GM12878 (cell line): ENCODE data around the gene CAMK2G. TPM values are rescaled to one million over a fixed set of nuclear protein-coding genes. Genes with fewer than 3 reads are reported as not detected.

Experiments
- ATAC-seq: fragments of 200-7000 bp; cut with Tn5 transposase; 3 replicates; pipeline ENCODE4 v1.9.1; 2020; ENCODE audit warnings: mild to moderate bottlenecking, moderate library complexity
- BruUV-seq: library from RNA; stranded (reverse); fragments of 400-500 nt; replicated peaks from 2 replicates; lab custom pipeline; 2021; lab: Mats Ljungman, UMichigan
- CTCF ChIA-PET: fragments of 300-600 bp; sonication (Branson Sonifier 250); formaldehyde crosslinking; extraction: SDS; loops from one replicate; lab custom pipeline; 2021; ENCODE audit warnings: inconsistent platforms; lab: Yijun Ruan, JAX
- POLR2A ChIA-PET: fragments of 350-600 bp; formaldehyde crosslinking; extraction: SDS; loops from one replicate; lab custom pipeline; 2021; ENCODE audit warnings: inconsistent platforms; lab: Charles Lee
- RAD21 ChIA-PET: fragments of 300-600 bp; sonication (Branson Sonifier 250); formaldehyde crosslinking; loops from one replicate; lab custom pipeline; 2023; ENCODE audit warnings: antibody characterized with exemption; ENCODE audit not compliant: unreplicated experiment; lab: Charles Lee
- SMC1A ChIA-PET: fragments of 300-600 bp; sonication (Branson Sonifier 250); formaldehyde crosslinking; loops from one replicate; lab custom pipeline; 2023; ENCODE audit not compliant: unreplicated experiment, uncharacterized antibody; lab: Charles Lee
- DNase-seq: peaks from one replicate; pipeline ENCODE4 v3.0.0-alpha.2; 2011; ENCODE audit warnings: low read depth, low spot score
- FAIRE-seq: peaks from 3 replicates; lab custom pipeline; 2011; peaks lifted over from hg19 to GRCh38; lab: Jason Lieb, UNC
- H2AFZ ChIP-seq: 2 replicates; pipeline ENCODE4 v1.6.0; 2011; ENCODE audit warnings: low read depth, low read length, control low read depth; ENCODE audit not compliant: control insufficient read depth
- H3K27ac ChIP-seq: 2 replicates; pipeline ENCODE4 v1.5.1; 2011; ENCODE audit warnings: control low read depth; ENCODE audit not compliant: control insufficient read depth, insufficient read depth
- H3K27me3 ChIP-seq, 2 experiments: replicated peaks in 1 of 2; 2 replicates each; pipeline versions ENCODE4 v1.6.0 to v1.6.1; 2011; ENCODE audit warnings: low read length in 1 of 2; ENCODE audit not compliant: control insufficient read depth in 2 of 2, insufficient read depth in 2 of 2
- H3K36me3 ChIP-seq, 2 experiments: 2 replicates each; pipeline ENCODE4 v1.5.1; 2011; ENCODE audit warnings: low read length in 1 of 2; ENCODE audit not compliant: control insufficient read depth in 2 of 2, insufficient read depth in 2 of 2
- H3K4me1 ChIP-seq: 2 replicates; pipeline ENCODE4 v1.6.1; 2011; ENCODE audit warnings: mild to moderate bottlenecking, low read length, moderate library complexity, mixed read lengths; ENCODE audit not compliant: control insufficient read depth, insufficient read depth
- H3K4me2 ChIP-seq: 2 replicates; pipeline ENCODE4 v1.6.0; 2011; ENCODE audit warnings: control low read depth; ENCODE audit not compliant: control insufficient read depth, insufficient read depth
- H3K4me3 ChIP-seq: fragments of 200-600 bp; sonication (generic); 2 replicates; pipeline ENCODE4 v1.5.1; 2016
- H3K79me2 ChIP-seq: 2 replicates; pipeline ENCODE4 v1.6.0; 2011; ENCODE audit warnings: low read length; ENCODE audit not compliant: control insufficient read depth, insufficient read depth
- H3K9ac ChIP-seq: 2 replicates; pipeline ENCODE4 v1.8.0; 2011; ENCODE audit warnings: low read length, control low read depth, mixed read lengths; ENCODE audit not compliant: control insufficient read depth, insufficient read depth
- H3K9me3 ChIP-seq: replicated peaks from 3 replicates; pipeline ENCODE4 v1.5.1; 2011; ENCODE audit warnings: mild to moderate bottlenecking, low read length; ENCODE audit not compliant: control insufficient read depth, insufficient read depth
- H4K20me1 ChIP-seq: 2 replicates; pipeline ENCODE4 v1.6.0; 2011; ENCODE audit not compliant: control insufficient read depth, insufficient read depth
- CBFB ChIP-seq: IDR thresholded peaks from 2 replicates; pipeline ENCODE4 v1.6.1; 2016; ENCODE audit warnings: antibody characterized with exemption, low read depth
- CREB1 ChIP-seq: IDR thresholded peaks from 2 replicates; pipeline ENCODE4 v1.6.1; 2012; ENCODE audit warnings: low read depth, mild to moderate bottlenecking, inconsistent platforms
- EGR1 ChIP-seq, 2 experiments: IDR thresholded peaks; 1 replicate in 1 of 2; 2 replicates in 1 of 2; pipeline ENCODE4 v1.6.1; 2011 to 2012; ENCODE audit warnings: low read depth in 2 of 2, low read length in 2 of 2, borderline replicate concordance in 1 of 2, mild to moderate bottlenecking in 1 of 2, moderate library complexity in 1 of 2
- ETV6 ChIP-seq, 2 experiments: fragments of 450-650 bp in 1 of 2; IDR thresholded peaks in 1 of 2; conservative IDR thresholded peaks in 1 of 2; 2 replicates each; pipeline ENCODE4 v1.6.1; 2014; ENCODE audit warnings: antibody characterized with exemption in 1 of 2, borderline replicate concordance in 1 of 2, low read depth in 1 of 2, mild to moderate bottlenecking in 1 of 2, moderate library complexity in 1 of 2
- EZH2 ChIP-seq: IDR thresholded peaks from 2 replicates; pipeline ENCODE4 v1.6.1; 2012; ENCODE audit warnings: low read depth, mild to moderate bottlenecking, control low read depth, inconsistent platforms, low read length, borderline replicate concordance; ENCODE audit not compliant: control insufficient read depth
- KAT2A ChIP-seq: conservative IDR thresholded peaks from 2 replicates; pipeline ENCODE4 v1.6.1; 2011; ENCODE audit warnings: low read depth, low read length; ENCODE audit not compliant: control insufficient read depth
- POU2F2 ChIP-seq: IDR thresholded peaks from 3 replicates; pipeline ENCODE4 v1.6.1; 2011; ENCODE audit warnings: low read depth, mild to moderate bottlenecking, low read length, borderline replicate concordance
- STAT1 ChIP-seq: fragments of 450-650 bp; conservative IDR thresholded peaks from 2 replicates; pipeline ENCODE4 v1.6.1; 2014; ENCODE audit warnings: antibody characterized with exemption, mild to moderate bottlenecking
- YBX1 ChIP-seq: fragments of 450-650 bp; IDR thresholded peaks from 2 replicates; pipeline ENCODE4 v1.6.1; 2016; ENCODE audit warnings: antibody characterized with exemption
- WGBS: methylation state at CpG from one replicate; pipeline ENCODE4 v1.1.6; 2016; ENCODE audit warnings: low lambda C conversion rate; ENCODE audit not compliant: insufficient replicate concordance, insufficient coverage; ENCODE audit errors: missing lambda C conversion rate; 5-methylcytosine and 5-hydroxymethylcytosine counted together
- in situ Hi-C: fragments of 300-500 bp; cut with MboI; formaldehyde crosslinking; loops from 9 replicates; pipeline ENCODE4 v1.14.3; 2018; ENCODE audit warnings: mixed read lengths
- intact Hi-C: fragments of 100-400 bp; cut with micrococcal nuclease; formaldehyde crosslinking; loops from one replicate; pipeline ENCODE4 v1.14.2; 2022; ENCODE audit not compliant: unreplicated experiment
- polyA plus RNA-seq, 11 experiments: library from polyadenylated mRNA; depleted of rRNA in 4 of 11; unstranded in 6 of 11; stranded (reverse) in 5 of 11; fragments of >200 nt; fragmentation: Nextera tagmentation in 4 of 11; fragmentation: Illumina TruSeq in 1 of 11; extraction: Ambion mirVana in 4 of 11; extraction: Trizol in 1 of 11; gene quantifications; 1 replicate in 1 of 11; 2 replicates in 10 of 11; pipeline versions ENCODE4 v1.2.1 to v1.2.3, GENCODE V29; 2011 to 2016; ENCODE audit warnings: inconsistent platforms in 2 of 11, missing spikeins in 2 of 11, low read depth in 1 of 11
- total RNA-seq, 4 experiments: library from RNA; depleted of rRNA in 3 of 4; stranded (reverse); fragments of >200 nt in 3 of 4; fragmentation: Illumina TruSeq in 1 of 4; extraction: Trizol in 1 of 4; gene quantifications; 2 replicates each; pipeline versions ENCODE4 v1.2.1 to v1.2.3, GENCODE V29; 2013 to 2021
- TF ChIP-seq, protein P1 (sequence below): IDR thresholded peaks from 2 replicates; pipeline ENCODE4 v1.6.1; 2012; ENCODE audit warnings: mild to moderate bottlenecking, low read depth, low read length

CAMK2G gene
- total and polyA plus RNA-seq, 10 of the 15 experiments (the other 5 are each of a cell fraction or from before 2014, with no cell fraction given) = 5.5 to 24.3 (median 16.9) TPM

DNA sequence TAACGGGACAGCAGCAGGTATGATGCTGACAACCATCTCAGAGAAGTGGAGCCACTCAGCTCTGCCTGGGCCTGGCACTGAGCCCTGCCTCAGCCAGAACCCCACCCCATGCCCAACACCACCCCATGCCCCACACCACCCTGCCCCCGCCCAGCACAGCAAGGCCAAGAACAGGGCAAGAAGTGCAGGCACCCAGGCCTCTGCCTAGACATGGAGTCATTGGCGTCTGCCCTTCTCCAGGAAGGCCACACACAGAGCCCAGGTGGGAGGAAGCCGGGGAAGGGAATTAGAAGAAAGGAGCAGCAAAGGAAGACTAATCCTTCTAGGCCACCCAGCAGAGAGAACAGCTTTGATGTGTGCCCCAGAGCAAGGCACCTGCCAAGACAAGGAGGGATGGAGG, 18.9 kb downstream of the CAMK2G start:
- Histone ChIP-seq H3K9ac (no peak overlapping the region), H3K9me3 (no peaks in the 10 kb centered on the region), H3K4me3 (no peak overlapping the region), H3K27ac (no peak overlapping the region)
- RAD21 ChIA-PET = interaction anchor here (12.8 kb wide), 1 partner anchor 22 kb away, joined by 149 read pairs; the partner anchor contains the start of gene CAMK2G
- no peak for DNase-seq
- no peak for TF ChIP-seq YBX1
- TF ChIP-seq EZH2 = no peak
- no peak for TF ChIP-seq ETV6 (conservative IDR thresholded peaks at IDR 0.05 in 1 of 2, IDR thresholded peaks at IDR 0.05 in 1 of 2; ENCODE audit: borderline replicate concordance in 1 of 2, low read depth in 1 of 2)
- TF ChIP-seq EGR1 (IDR thresholded peaks at IDR 0.05; ENCODE audit: borderline replicate concordance in 1 of 2, low read depth in 2 of 2, low read length in 2 of 2) = no peak
- no peak for TF ChIP-seq KAT2A
- TF ChIP-seq STAT1 = no peak
- TF ChIP-seq, protein P1, sequence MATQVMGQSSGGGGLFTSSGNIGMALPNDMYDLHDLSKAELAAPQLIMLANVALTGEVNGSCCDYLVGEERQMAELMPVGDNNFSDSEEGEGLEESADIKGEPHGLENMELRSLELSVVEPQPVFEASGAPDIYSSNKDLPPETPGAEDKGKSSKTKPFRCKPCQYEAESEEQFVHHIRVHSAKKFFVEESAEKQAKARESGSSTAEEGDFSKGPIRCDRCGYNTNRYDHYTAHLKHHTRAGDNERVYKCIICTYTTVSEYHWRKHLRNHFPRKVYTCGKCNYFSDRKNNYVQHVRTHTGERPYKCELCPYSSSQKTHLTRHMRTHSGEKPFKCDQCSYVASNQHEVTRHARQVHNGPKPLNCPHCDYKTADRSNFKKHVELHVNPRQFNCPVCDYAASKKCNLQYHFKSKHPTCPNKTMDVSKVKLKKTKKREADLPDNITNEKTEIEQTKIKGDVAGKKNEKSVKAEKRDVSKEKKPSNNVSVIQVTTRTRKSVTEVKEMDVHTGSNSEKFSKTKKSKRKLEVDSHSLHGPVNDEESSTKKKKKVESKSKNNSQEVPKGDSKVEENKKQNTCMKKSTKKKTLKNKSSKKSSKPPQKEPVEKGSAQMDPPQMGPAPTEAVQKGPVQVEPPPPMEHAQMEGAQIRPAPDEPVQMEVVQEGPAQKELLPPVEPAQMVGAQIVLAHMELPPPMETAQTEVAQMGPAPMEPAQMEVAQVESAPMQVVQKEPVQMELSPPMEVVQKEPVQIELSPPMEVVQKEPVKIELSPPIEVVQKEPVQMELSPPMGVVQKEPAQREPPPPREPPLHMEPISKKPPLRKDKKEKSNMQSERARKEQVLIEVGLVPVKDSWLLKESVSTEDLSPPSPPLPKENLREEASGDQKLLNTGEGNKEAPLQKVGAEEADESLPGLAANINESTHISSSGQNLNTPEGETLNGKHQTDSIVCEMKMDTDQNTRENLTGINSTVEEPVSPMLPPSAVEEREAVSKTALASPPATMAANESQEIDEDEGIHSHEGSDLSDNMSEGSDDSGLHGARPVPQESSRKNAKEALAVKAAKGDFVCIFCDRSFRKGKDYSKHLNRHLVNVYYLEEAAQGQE = no peak
- TF ChIP-seq CREB1 = no peak
- no peak for TF ChIP-seq CBFB
- TF ChIP-seq POU2F2 = no peak
- TF ChIP-seq, all 136 proteins: peak for 0
- CTCF ChIA-PET = interaction anchor here (0.6 to 3.6 kb wide), 5 partner anchors 8 to 1243 kb away, joined by 3 to 27 read pairs (median 3); no protein-coding TSS in a partner anchor
- no peak for ATAC-seq
- in situ Hi-C loops (no loop called here), intact Hi-C loops (no loop called here)
- POLR2A ChIA-PET = interaction anchor here (2.9 kb wide), 1 partner anchor 10 kb away, joined by 9 read pairs; no protein-coding TSS in a partner anchor
- H3K27me3 ChIP-seq = no peaks in the 10 kb centered on the region
- H4K20me1 ChIP-seq = no peaks in the 10 kb centered on the region
- BruUV-seq = no TSS peak
- no peak overlapping the region for H3K4me2 ChIP-seq
- WGBS = 92% methylated on average over 4 of the region's 4 CpGs
- peaks cover 41% of the 10 kb centered on the region for H3K4me1 ChIP-seq
- SMC1A ChIA-PET = interaction anchor here (0.6 to 3.8 kb wide), 4 partner anchors 11 to 62 kb away, joined by 3 to 25 read pairs (median 6); no protein-coding TSS in a partner anchor
- H3K36me3 ChIP-seq = peaks cover 12% of the 10 kb centered on the region in 2 experiments; a peak in 3 of 4 replicates
- no peak overlapping the region for H2AFZ ChIP-seq
- H3K79me2 ChIP-seq = no peaks in the 10 kb centered on the region; the same call in 1 of the 2 replicates
- no peak for FAIRE-seq
